Panc1 (cell line): ENCODE data around the gene SAT1.

Experiments
- CTCF ChIP-seq: fragments of 450-650 bp; IDR thresholded peaks from 2 replicates; pipeline ENCODE4 v1.5.1; 2017; ENCODE audit warnings: mild to moderate bottlenecking
- TCF7L2 ChIP-seq: IDR thresholded peaks from 2 replicates; pipeline ENCODE4 v1.6.1; 2011; ENCODE audit warnings: mild to moderate bottlenecking, low read depth, low read length, inconsistent platforms

- TF ChIP-seq TCF7L2 (no peak), CTCF (no peak)
Observed at GRCh38 chrX:23742697-23743622, 40.0 kb upstream of the SAT1 start, which contains the start of gene ACOT9.
